ENCODE measurements around the gene CTSA. TPM values are rescaled to one million over a fixed set of nuclear protein-coding genes. Genes with fewer than 3 reads are reported as not detected.

The CTSA gene
- total and polyA plus RNA-seq, 2 experiments from 2014 or later: 39.9 to 63.9 TPM

- no peak within 1 kb of the TSS for H3K4me2 ChIP-seq
- H3K4me1 ChIP-seq (ENCODE audit: insufficient read depth): peaks cover 3% of the 10 kb centered on the region; the same call in 1 of the 2 replicates
- H3K27me3 ChIP-seq (ENCODE audit: insufficient read depth): no peaks in the 10 kb centered on the region
- H2AFZ ChIP-seq: no peak within 1 kb of the TSS
- peaks cover 15% of the 10 kb centered on the region for H3K27me3 Mint-ChIP-seq (ENCODE audit: insufficient read depth, low read depth, poor library complexity)
- no peaks in the 10 kb centered on the region for H3F3A ChIP-seq (replicated peaks; ENCODE audit: low read depth)
- ATAC-seq: no peak
- H3K9me2 ChIP-seq (ENCODE audit: insufficient read depth): no peaks in the 10 kb centered on the region
- no peak for TF ChIP-seq ZNF114 (CRISPR knock-in tag; IDR thresholded peaks at IDR 0.05)
- no peak for TF ChIP-seq ETS1 (IDR thresholded peaks at IDR 0.05)
- TF ChIP-seq POLR2AphosphoS5 (IDR thresholded peaks at IDR 0.05; ENCODE audit: low read depth): no peak
- TF ChIP-seq NANOG (IDR thresholded peaks at IDR 0.05; ENCODE audit: borderline replicate concordance): no peak
- no peak for TF ChIP-seq ZNF462 (CRISPR knock-in tag; IDR thresholded peaks at IDR 0.05)
- TF ChIP-seq EZH2 (IDR thresholded peaks at IDR 0.05; ENCODE audit: low read depth, unreplicated experiment): no peak
- TF ChIP-seq CTCF (conservative IDR thresholded peaks at IDR 0.05; ENCODE audit: low read depth in 2 of 2): no peak
- no peak for TF ChIP-seq REST (IDR thresholded peaks at IDR 0.05; ENCODE audit: unreplicated experiment)
- no peak for TF ChIP-seq EZH2phosphoT487 (IDR thresholded peaks at IDR 0.05; ENCODE audit: unreplicated experiment)
- no peak for TF ChIP-seq ZNF331 (CRISPR knock-in tag; IDR thresholded peaks at IDR 0.05; ENCODE audit: low read depth)
- no peak for TF ChIP-seq STAT1 (IDR thresholded peaks at IDR 0.05; ENCODE audit: unreplicated experiment)
- no peak for TF ChIP-seq CREB1 (CRISPR knock-in tag; IDR thresholded peaks at IDR 0.05; ENCODE audit: low read depth)
- TF ChIP-seq JUNB (IDR thresholded peaks at IDR 0.05; ENCODE audit: unreplicated experiment): no peak
- no peak within 1 kb of the TSS for H3K27ac ChIP-seq (ENCODE audit: low read depth)
- H4K20me1 ChIP-seq (replicated peaks; ENCODE audit: insufficient read depth): peaks cover 6% of the 10 kb centered on the region
- peaks cover 24% of the 10 kb centered on the region for H3K36me3 Mint-ChIP-seq (ENCODE audit: low read depth)
- peaks cover 11% of the 10 kb centered on the region; the same call in 2 of the 3 replicates for H3K4me1 Mint-ChIP-seq
- no peak within 1 kb of the TSS for H3K27ac Mint-ChIP-seq
- no peak within 1 kb of the TSS for H3K4me3 Mint-ChIP-seq
- peaks cover 3% of the 10 kb centered on the region; the same call in 1 of the 2 replicates for H3K36me3 ChIP-seq (ENCODE audit: insufficient read depth)
- H3K79me2 ChIP-seq (replicated peaks; ENCODE audit: insufficient read depth): peaks cover 8% of the 10 kb centered on the region; the same call in 1 of the 2 replicates
- DNase-seq (ENCODE audit: low spot score): no peak
- peaks cover 3% of the 10 kb centered on the region; the same call in 1 of the 3 replicates for H3K9me3 Mint-ChIP-seq
- no peak within 1 kb of the TSS for H3K4me3 ChIP-seq
Measured at GRCh38 chr20:45887346-45887715, 3.8 kb upstream of the CTSA start, which contains the start of gene SPATA25. Gene SPATA25 (minus strand): TSS chr20:45887622. CDS start chr20:45887590, 32 bp downstream.

Data from GM23338 (cell line).